ENCODE data around the gene GALNT17.

GALNT17 gene

DNA sequence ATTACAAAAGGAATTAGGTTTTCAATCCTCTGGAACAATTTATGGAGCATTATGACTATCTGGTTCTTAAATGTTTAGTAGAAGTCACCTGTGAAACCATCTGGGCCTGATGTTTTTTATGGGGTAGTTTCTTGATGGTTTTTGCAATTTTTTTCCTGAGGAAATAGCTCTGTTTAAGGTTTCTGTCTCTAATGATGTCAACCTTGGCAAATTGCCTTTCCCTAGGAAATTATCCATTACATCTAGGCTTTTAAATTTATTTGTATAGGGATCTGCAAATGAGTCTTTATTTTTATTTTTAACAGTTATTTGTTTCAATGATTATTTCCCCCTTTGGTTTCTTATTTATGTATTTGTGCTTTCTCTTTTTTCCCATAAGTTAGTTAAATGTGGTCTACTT lies 222.8 kb downstream of the GALNT17 start (continued):
- TF ChIP-seq, protein P1, sequence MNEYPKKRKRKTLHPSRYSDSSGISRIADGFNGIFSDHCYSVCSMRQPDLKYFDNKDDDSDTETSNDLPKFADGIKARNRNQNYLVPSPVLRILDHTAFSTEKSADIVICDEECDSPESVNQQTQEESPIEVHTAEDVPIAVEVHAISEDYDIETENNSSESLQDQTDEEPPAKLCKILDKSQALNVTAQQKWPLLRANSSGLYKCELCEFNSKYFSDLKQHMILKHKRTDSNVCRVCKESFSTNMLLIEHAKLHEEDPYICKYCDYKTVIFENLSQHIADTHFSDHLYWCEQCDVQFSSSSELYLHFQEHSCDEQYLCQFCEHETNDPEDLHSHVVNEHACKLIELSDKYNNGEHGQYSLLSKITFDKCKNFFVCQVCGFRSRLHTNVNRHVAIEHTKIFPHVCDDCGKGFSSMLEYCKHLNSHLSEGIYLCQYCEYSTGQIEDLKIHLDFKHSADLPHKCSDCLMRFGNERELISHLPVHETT (tag by site-specific recombination; IDR thresholded peaks at IDR 0.05) = no peak
- no peak for TF ChIP-seq ZNF610 (tag by site-specific recombination; IDR thresholded peaks at IDR 0.05; ENCODE audit: borderline replicate concordance)

DNA sequence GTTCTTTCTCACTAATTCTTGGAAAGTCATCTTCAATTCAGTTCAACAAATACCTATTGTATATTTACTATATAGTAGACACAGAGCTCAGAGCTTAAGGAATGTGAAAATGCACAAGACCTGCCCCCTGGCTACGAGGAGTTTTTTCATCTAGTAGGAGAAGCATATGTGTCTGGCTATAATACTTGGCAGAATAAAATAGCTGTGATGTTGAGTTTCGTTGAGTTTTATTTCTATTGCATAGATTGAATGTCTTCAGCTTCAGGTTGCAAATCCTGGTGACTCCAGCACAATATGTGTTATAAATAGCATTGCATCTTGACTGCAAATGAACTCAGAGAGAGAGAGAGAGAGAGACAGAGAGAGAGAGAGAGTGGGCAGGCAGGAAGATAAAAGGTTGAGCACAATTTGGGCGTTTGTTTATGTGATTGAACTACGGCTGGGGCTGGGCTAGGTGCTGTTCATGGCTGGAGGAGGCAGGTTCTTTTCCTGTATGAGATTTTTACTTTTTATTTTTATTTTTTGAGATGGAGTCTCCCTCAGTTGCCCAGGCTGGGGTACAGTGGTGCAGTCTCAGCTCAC lies 229.6 kb downstream of the GALNT17 start:
- Histone ChIP-seq H3K27ac (ENCODE audit: extremely low read depth, low read depth, low read length) (no peak overlapping the region), H3K4me1 (ENCODE audit: control insufficient read depth, insufficient read depth, low read length) (no peaks in the 10 kb centered on the region), H3K36me3 (ENCODE audit: control insufficient read depth in 2 of 2, insufficient read depth in 1 of 2, low read length in 2 of 2) (no peaks in the 10 kb centered on the region), H3K4me3 (ENCODE audit: low read depth, low read length) (no peak overlapping the region), H3K9me3 (ENCODE audit: control insufficient read depth, insufficient read depth, low read depth, low read length) (no peaks in the 10 kb centered on the region)
- TF ChIP-seq ZNF792 (tag by site-specific recombination; IDR thresholded peaks at IDR 0.05) (no peak), ZNF473 (tag by site-specific recombination; IDR thresholded peaks at IDR 0.05) (no peak), ZNF621 (tag by site-specific recombination; IDR thresholded peaks at IDR 0.05) (no peak)
- ChIA-PET POLR2A (no interaction called here), CTCF (no interaction called here)

DNA sequence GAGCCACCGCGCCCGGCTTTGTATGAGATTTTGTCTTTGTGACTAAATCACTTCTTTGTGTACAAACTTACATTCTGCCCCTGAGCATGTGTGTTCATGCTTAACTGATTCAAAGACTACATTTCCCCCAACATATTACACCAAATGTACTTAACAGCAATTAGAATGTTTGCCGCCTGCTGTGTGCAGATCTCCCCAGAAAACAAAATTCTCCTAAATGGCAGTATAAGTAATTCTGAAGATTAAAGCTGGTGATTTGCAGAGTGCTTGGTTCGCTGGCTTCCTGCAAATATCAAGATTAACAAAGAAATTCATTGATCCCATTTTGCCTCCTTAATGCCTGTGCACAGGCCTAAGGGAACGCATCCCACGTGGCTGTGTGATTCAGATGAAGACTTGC lies 230.3 kb downstream of the GALNT17 start:
- Histone ChIP-seq H3K4me1 (ENCODE audit: control insufficient read depth, insufficient read depth, low read length) (no peaks in the 10 kb centered on the region), H3K9me3 (ENCODE audit: control insufficient read depth, insufficient read depth, low read depth, low read length) (no peaks in the 10 kb centered on the region), H3K27ac (ENCODE audit: extremely low read depth, low read depth, low read length) (no peak overlapping the region), H3K4me3 (ENCODE audit: low read depth, low read length) (no peak overlapping the region), H3K36me3 (ENCODE audit: control insufficient read depth in 2 of 2, insufficient read depth in 1 of 2, low read length in 2 of 2) (no peaks in the 10 kb centered on the region)
- POLR2A ChIA-PET = no interaction called here
- TF ChIP-seq ZNF416 (tag by site-specific recombination; IDR thresholded peaks at IDR 0.05) (no peak), ZNF433 (tag by site-specific recombination; IDR thresholded peaks at IDR 0.05; ENCODE audit: low read depth) (no peak)
- CTCF ChIA-PET = no interaction called here

DNA sequence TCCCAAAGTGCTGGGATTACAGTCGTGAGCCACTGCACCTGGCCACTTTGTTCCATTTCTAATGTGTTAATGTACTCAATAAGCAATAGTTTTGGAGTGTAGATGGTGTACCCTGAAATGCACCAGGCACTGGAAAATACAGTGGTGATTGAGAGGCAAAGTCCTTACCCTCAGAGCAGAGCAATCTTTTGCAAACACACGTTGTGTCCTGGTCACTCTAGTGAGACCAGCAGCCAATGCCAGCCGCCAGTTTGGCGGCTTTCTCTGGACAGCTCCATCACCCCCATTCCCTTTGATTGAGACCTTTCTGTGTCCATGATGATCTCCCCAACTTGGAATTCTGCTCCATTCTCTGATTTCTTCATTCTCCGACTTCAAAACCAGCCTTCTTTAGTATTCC lies 231.3 kb downstream of the GALNT17 start:
- Histone ChIP-seq H3K27ac (ENCODE audit: extremely low read depth, low read depth, low read length) (no peak overlapping the region), H3K4me3 (ENCODE audit: low read depth, low read length) (no peak overlapping the region), H3K9me3 (ENCODE audit: control insufficient read depth, insufficient read depth, low read depth, low read length) (no peaks in the 10 kb centered on the region), H3K36me3 (ENCODE audit: control insufficient read depth in 2 of 2, insufficient read depth in 1 of 2, low read length in 2 of 2) (no peaks in the 10 kb centered on the region), H3K4me1 (ENCODE audit: control insufficient read depth, insufficient read depth, low read length) (no peaks in the 10 kb centered on the region)
- TF ChIP-seq ZNF837 (tag by site-specific recombination; IDR thresholded peaks at IDR 0.05) (no peak), GLIS1 (tag by site-specific recombination; IDR thresholded peaks at IDR 0.05) (no peak), ZNF211 (tag by site-specific recombination; IDR thresholded peaks at IDR 0.05; ENCODE audit: low read depth) (no peak), ZNF830 (tag by site-specific recombination; IDR thresholded peaks at IDR 0.05; ENCODE audit: low read depth) (no peak), SP2 (tag by site-specific recombination; IDR thresholded peaks at IDR 0.05) (no peak), ZIC2 (tag by site-specific recombination; IDR thresholded peaks at IDR 0.05) (no peak), ZNF791 (tag by site-specific recombination; IDR thresholded peaks at IDR 0.05) (no peak), ZNF366 (tag by site-specific recombination; conservative IDR thresholded peaks at IDR 0.05) (no peak), ZEB2 (tag by site-specific recombination; IDR thresholded peaks at IDR 0.05) (no peak)
- TF ChIP-seq, protein P2, sequence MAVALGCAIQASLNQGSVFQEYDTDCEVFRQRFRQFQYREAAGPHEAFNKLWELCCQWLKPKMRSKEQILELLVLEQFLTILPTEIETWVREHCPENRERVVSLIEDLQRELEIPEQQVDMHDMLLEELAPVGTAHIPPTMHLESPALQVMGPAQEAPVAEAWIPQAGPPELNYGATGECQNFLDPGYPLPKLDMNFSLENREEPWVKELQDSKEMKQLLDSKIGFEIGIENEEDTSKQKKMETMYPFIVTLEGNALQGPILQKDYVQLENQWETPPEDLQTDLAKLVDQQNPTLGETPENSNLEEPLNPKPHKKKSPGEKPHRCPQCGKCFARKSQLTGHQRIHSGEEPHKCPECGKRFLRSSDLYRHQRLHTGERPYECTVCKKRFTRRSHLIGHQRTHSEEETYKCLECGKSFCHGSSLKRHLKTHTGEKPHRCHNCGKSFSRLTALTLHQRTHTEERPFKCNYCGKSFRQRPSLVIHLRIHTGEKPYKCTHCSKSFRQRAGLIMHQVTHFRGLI (tag by site-specific recombination; IDR thresholded peaks at IDR 0.05) = no peak
- POLR2A ChIA-PET = no interaction called here
- CTCF ChIA-PET = no interaction called here

Data from HEK293 (cell line).